Thyroid gland (tissue), 4 donors: ENCODE data around the gene CREB3.

Experiments
- POLR2A ChIP-seq, 2 donors: fragments of 450-650 bp; IDR thresholded peaks; one replicate each; pipeline ENCODE4 v1.6.1; 2017; ENCODE audit warnings: antibody characterized with exemption in 2 of 2, mild to moderate bottlenecking in 2 of 2, moderate library complexity in 1 of 2
- TF ChIP-seq, protein P1 (sequence below), 6 experiments: fragments of 200-600 bp in 3 of 6; fragments of 450-650 bp in 3 of 6; sonication (generic) in 3 of 6; IDR thresholded peaks; one replicate each; pipeline ENCODE4 v1.5.1; 2016 to 2019; ENCODE audit warnings: antibody characterized with exemption in 6 of 6, mild to moderate bottlenecking in 2 of 6, inconsistent platforms in 1 of 6, moderate library complexity in 1 of 6

GRCh38 chr9:35741740-35742139, 9.3 kb downstream of the CREB3 start:
- TF ChIP-seq, protein P1, sequence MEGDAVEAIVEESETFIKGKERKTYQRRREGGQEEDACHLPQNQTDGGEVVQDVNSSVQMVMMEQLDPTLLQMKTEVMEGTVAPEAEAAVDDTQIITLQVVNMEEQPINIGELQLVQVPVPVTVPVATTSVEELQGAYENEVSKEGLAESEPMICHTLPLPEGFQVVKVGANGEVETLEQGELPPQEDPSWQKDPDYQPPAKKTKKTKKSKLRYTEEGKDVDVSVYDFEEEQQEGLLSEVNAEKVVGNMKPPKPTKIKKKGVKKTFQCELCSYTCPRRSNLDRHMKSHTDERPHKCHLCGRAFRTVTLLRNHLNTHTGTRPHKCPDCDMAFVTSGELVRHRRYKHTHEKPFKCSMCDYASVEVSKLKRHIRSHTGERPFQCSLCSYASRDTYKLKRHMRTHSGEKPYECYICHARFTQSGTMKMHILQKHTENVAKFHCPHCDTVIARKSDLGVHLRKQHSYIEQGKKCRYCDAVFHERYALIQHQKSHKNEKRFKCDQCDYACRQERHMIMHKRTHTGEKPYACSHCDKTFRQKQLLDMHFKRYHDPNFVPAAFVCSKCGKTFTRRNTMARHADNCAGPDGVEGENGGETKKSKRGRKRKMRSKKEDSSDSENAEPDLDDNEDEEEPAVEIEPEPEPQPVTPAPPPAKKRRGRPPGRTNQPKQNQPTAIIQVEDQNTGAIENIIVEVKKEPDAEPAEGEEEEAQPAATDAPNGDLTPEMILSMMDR (IDR thresholded peaks at IDR 0.05): no peak
- no peak for TF ChIP-seq POLR2A (IDR thresholded peaks at IDR 0.05)
